HL-60/S4 (cell line): ENCODE measurements around the gene VWCE.
"Not testable (repeated sequence)": the region's sequence is repeated elsewhere in the genome, so short reads cannot be mapped to it uniquely, and the experiment has no call there.

Source experiments
- in situ Hi-C: fragments of 300-500 bp; cut with MboI; formaldehyde crosslinking; loops from 2 replicates; pipeline ENCODE4 v1.14.3; 2022; ENCODE audit warnings: low sequenced_read_pairs

The VWCE gene

DNA sequence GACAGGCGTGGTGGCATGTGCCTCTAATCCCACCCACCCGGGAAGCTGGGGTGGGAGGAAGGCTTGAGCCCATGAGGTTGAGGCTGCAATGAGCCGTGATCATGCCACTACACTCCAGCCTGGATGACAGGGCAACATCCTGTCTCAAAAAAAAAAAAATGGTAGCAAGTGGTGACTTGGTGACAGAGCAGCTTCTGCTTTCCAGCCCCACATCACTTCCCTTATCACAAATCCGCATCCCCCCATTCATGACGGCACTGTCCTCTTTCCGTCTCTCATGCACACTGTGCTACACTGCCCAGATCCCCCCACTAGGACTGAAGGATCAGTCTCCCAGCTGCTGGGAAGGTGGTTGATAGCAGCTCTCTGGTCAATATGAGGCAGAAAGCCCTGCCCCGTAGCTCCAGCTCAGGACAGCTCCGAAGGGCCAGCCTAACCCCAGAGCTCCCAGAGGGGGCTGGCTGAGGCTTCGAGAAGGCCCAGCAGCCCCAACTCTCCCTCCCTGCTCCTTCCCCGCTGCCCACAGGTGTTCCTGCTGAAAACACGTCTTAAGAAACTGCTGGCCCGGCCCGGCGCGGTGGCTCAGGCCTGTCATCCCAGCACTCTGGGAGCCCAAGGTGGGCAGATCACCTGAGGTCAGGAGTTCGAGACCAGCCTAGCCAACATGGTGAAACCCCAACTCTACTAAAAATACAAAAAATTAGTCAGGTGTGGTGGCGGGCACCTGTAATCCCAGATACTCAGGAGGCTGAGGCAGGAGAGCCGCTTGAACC, 38.2 kb downstream of the VWCE start:
- in situ Hi-C loops = no loop called here

DNA sequence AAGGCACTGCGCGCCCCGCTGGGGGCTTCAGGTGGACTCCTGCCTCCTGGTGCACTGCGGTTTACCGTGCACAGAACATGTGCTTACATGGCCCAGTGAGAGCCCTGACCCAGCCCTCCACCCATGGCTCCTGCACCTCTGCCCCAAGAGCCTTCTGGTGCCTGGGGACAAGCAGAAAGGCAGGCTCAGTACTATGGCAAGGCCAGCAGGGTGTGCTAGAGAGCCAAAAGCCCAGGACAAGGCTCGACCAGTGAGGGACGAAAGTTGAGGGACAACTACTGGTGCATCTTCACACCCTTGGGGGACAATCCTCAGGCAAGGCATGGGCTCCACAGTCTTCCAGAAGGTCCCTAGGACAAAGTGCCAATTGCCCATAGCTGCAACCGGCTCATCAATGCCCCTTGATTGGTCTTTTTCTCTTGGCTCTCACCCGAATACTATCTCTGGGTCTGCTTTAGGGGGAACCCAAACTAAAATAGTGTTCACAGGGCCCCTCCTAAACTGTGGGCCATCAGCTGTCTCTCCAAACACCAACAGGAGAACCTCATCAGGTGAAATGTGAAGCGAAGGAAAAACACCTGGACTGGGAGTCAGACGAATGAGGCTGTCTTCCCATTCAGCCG, 40.6 kb downstream of the VWCE start:
- in situ Hi-C loops = no loop called here

DNA sequence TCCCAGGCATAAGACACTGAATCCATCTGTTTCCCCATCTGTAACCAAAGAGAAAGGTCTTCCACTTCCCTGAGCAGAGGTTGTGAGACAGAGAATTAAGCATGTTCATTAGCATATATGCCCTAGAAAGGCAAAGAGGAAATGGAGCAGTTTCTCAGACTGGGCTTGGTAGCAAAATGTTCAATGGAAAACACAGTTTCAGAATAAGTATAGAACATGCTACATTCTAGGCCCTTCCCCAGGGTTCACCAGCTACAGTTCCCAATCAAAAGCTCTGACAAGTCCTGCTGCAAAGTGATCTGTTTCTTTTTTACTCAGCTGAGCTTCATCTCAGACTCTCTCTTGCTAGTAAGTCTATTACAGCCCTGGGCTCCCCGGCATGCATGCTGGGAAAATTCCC, 42.8 kb downstream of the VWCE start:
- in situ Hi-C loops = not testable (repeated sequence)

DNA sequence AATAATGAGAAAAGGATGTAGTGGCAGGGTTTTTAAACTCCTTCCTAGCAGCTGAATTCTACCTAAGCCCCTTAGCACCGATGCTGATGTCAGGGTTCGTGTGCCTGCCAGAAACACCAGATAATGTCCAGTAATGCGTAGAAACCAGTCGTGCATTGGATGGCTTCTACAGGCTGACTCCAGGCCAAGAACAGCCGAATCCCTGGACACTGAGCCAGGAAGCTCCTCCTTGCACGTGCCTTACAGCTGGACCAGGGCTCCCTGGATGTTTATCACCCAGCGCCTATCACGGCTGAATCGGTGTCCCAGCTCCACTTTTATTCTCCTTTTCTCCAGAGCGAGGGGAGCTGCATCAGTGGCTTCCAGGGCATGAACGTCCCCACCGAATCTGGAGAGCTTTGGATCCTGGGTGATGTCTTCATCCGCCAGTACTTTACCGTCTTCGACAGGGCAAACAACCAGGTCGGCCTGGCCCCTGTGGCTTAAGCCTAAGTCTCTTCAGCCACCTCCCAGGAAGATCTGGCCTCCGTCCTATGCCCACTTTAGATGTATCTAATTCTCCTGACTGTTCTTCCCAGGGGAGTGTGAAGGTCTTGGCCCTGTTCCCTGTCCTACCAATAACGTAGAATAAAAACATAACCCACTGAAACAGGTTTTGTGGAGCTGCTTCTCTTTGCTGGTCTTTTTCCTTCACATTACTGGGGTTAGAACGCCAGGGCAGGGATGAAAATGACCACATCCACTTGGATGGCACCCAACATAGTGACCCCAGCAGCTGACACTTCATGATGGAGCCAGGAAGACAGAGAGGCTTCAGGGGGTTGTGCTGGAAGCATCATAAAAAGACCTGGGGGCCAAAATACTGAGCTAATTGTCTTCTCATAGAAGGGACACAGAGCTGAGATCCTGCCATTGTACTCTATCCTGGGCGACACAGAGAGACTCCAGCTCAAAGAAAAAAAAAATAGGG, 44.0 kb downstream of the VWCE start:
- in situ Hi-C loops = not testable (repeated sequence)

DNA sequence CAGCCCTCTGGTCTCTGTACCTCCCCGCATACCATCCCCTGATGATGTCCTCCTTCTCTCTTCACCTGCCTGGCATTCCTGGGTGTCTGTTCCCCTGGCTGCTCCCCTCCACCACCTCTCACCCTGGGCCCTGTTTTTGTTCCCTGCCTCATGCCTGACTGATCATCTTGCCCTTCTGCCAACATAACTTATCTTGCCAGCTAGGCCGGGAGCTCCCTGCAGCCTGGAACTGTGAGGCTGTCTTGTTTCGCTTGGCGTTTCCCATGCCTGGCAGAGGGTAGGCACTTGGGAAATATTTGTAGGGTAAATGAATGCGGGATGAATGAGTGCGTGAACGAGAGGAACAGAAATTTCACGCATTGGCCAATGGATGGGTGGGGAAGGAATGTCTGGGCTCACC, 45.9 kb downstream of the VWCE start:
- in situ Hi-C loops = not testable (repeated sequence)

DNA sequence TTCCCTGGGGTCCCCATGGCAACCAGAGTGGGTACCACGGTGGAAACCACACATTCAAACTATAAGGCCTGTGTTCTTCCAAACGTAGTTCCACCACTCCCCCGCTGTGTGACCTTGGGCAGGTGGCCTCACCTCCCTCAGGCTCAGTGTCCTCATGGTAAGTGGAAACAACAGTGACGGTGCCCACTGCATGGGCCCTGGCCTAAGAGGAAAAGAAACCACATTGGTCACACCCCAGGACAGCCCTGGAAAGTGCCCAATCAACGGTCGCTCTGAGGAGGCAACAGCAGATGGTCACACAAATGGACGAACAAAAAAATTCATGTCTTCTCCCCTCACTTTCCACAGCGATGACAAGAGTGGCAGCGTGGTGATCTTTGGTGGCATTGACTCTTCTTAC, 47.0 kb downstream of the VWCE start:
- in situ Hi-C loops = not testable (repeated sequence)

DNA sequence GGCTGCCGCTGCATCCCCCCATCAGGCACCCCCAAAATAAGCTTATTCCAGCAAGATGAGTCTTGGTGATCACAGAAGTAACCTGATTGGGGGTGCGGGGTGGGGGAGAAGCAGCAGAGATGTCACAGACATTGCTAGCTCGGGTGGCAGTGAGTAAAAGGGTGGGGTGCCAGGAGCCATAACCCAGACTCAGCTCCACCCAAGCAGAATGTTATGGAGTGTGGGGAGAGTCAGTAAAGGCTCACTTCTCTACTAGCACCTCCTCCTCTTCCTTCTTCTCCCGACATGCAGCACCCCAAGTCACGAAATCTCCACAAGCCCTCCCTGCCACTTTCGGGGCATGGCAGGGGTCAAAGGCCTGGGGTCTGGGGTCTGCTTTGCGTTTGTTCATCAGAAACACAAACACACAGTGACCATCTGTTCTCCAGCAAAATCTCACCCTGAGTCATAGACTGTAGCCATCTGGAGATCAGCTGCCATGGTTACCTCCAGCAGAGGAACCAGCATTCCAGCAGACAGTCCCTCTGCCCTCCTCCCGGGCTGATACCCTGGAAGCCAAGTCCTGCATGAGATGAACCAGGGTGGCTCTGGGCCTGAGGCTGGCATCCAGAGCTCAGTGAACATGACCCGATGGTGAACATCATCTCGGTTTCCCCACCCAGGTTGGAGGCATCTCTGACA, 49.7 kb downstream of the VWCE start:
- in situ Hi-C loops = not testable (repeated sequence)

DNA sequence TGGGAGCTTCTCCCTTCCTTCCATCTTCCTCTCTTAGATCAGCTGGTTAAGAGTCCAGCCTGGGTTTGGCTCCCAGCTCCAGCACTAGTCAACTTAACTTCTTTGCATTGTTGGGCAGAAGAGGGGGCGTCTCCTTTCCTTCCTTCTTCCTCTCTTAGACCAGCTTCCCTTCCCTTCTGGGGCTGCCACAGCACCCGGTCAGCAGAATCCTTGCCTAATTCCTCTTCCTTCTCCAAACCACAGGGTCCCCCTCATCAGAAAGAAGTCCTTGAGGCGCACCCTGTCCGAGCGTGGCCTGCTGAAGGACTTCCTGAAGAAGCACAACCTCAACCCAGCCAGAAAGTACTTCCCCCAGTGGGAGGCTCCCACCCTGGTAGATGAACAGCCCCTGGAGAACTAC, 53.6 kb downstream of the VWCE start:
- in situ Hi-C loops = not testable (repeated sequence)

DNA sequence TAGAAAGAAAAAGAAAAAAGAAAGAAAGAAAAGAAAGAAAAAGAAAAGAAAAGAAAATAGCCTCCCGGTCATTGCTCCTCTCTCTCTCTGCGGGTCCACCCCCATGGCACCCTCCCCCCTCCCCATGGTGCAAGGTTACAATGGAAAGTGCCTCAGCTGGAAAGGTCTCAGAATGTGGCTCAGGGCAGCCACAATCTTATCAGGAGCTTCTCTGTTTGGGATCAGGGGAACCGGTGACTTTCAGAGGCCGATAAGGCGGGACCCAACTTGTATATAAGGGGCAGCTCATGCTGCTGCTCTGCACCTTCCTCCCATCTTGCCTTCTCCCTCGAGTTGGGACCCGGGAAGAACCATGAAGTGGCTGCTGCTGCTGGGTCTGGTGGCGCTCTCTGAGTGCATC, 54.2 kb downstream of the VWCE start, which contains the start of gene PGA5:
Gene PGA5, plus strand, starts transcription at position 301 of the 400 bp plus-strand sequence. Its CDS starts 52 bp downstream, at position 353.
- in situ Hi-C loops = not testable (repeated sequence)

DNA sequence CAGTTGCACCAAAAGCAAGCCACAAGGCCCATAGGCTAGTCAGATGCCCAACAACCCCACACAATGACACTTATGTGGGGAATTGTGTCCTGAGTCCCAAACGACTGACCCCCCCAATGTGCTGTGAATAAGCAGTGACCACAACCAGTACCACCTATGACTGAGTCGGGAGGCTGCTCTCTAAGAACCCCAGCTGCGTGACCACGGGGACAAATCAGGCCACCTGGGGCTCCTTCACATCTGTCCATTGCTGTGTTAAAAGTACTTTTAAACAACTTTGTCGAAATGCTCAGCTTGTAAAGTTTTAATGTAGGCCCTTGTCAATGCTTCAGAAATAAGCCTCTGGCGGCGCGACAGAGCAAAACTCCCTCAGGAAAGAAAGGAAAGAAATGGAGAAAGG, 54.8 kb downstream of the VWCE start:
- in situ Hi-C loops = not testable (repeated sequence)

DNA sequence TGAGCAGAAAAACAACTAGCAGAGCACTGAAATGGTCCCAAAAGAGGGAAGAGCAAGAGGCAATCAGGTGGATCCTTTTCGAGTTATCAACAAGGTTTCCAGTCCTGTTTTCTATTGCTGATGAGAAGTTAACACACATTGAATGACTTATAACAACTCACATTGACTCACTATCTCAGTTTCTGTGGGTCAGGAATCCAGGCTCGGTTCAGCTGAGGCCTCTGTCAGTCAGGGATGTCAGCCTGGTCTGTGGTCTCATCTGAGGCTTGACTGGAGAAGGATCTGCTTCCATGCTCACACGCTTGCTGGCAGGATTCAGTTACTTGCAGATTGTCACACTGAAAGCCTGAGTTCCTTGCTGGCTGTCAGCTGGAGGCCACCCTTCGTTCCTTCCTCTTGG, 58.0 kb downstream of the VWCE start:
- in situ Hi-C loops = not testable (repeated sequence)

DNA sequence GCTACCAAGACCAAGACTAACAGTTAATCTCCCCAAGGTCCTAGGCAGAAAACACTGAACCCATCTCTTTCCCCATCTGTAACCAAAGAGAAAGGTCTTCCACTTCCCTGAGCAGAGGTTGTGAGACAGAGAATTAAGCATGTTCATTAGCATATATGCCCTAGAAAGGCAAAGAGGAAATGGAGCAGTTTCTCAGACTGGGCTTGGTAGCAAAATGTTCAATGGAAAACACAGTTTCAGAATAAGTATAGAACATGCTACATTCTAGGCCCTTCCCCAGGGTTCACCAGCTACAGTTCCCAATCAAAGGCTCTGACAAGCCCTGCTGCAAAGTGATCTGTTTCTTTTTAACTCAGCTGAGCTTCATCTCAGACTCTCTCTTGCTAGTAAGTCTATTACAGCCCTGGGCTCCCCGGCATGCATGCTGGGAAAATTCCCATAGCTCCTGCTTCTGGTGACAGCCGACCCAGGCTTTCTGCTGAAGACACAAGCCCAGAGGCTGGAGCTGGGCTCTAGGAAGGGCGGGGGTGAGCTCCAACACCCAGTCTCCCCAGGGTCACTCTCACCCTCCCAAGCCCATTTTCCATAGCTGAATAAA, 62.5 kb downstream of the VWCE start:
- in situ Hi-C loops = not testable (repeated sequence)

DNA sequence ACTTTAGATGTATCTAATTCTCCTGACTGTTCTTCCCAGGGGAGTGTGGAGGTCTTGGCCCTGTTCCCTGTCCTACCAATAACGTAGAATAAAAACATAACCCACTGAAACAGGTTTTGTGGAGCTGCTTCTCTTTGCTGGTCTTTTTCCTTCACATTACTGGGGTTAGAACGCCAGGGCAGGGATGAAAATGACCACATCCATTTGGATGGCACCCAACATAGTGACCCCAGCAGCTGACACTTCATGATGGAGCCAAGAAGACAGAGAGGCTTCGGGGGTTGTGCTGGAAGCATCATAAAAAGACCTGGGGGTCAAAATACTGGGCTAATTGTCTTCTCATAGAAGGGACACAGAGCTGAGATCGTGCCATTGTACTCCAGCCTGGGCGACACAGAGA, 63.5 kb downstream of the VWCE start:
- in situ Hi-C loops = not testable (repeated sequence)

DNA sequence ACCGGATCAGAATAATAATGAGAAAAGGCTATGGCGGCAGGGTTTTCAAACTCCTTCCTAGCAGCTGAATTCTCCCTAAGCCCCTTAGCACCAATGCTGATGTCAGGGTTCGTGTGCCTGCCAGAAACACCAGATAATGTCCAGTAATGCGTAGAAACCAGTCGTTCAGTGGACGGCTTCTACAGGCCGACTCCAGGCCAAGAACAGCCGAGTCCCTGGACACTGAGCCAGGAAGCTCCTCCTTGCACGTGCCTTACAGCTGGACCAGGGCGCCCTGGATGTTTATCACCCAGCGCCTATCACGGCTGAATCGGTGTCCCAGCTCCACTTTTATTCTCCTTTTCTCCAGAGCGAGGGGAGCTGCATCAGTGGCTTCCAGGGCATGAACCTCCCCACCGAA, 64.1 kb downstream of the VWCE start:
- in situ Hi-C loops = not testable (repeated sequence)

DNA sequence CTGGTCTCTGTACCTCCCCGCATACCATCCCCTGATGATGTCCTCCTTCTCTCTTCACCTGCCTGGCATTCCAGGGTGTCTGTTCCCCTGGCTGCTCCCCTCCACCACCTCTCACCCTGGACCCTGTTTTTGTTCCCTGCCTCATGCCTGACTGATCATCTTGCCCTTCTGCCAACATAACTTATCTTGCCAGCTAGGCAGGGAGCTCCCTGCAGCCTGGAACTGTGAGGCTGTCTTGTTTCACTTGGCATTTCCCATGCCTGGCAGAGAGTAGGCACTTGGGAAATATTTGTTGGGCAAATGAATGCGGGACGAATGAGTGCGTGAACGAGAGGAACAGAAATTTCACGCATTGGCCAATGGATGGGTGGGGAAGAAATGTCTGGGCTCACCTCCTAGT, 65.7 kb downstream of the VWCE start:
- in situ Hi-C loops = not testable (repeated sequence)

DNA sequence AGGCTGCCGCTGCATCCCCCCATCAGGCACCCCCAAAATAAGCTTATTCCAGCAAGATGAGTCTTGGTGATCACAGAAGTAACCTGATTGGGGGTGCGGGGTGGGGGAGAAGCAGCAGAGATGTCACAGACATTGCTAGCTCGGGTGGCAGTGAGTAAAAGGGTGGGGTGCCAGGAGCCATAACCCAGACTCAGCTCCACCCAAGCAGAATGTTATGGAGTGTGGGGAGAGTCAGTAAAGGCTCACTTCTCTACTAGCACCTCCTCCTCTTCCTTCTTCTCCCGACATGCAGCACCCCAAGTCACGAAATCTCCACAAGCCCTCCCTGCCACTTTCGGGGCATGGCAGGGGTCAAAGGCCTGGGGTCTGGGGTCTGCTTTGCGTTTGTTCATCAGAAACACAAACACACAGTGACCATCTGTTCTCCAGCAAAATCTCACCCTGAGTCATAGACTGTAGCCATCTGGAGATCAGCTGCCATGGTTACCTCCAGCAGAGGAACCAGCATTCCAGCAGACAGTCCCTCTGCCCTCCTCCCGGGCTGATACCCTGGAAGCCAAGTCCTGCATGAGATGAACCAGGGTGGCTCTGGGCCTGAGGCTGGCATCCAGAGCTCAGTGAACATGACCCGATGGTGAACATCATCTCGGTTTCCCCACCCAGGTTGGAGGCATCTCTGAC, 68.5 kb downstream of the VWCE start:
- in situ Hi-C loops = not testable (repeated sequence)

DNA sequence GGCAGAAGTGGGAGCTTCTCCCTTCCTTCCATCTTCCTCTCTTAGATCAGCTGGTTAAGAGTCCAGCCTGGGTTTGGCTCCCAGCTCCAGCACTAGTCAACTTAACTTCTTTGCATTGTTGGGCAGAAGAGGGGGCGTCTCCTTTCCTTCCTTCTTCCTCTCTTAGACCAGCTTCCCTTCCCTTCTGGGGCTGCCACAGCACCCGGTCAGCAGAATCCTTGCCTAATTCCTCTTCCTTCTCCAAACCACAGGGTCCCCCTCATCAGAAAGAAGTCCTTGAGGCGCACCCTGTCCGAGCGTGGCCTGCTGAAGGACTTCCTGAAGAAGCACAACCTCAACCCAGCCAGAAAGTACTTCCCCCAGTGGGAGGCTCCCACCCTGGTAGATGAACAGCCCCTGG, 72.4 kb downstream of the VWCE start:
- in situ Hi-C loops = not testable (repeated sequence)

DNA sequence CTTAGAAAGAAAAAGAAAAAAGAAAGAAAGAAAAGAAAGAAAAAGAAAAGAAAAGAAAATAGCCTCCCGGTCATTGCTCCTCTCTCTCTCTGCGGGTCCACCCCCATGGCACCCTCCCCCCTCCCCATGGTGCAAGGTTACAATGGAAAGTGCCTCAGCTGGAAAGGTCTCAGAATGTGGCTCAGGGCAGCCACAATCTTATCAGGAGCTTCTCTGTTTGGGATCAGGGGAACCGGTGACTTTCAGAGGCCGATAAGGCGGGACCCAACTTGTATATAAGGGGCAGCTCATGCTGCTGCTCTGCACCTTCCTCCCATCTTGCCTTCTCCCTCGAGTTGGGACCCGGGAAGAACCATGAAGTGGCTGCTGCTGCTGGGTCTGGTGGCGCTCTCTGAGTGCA, 73.1 kb downstream of the VWCE start, which contains the start of gene PGA4:
Gene PGA4, plus strand, starts transcription at position 301 of the 400 bp plus-strand sequence. Its CDS starts 54 bp downstream, at position 355.
- in situ Hi-C loops = not testable (repeated sequence)

DNA sequence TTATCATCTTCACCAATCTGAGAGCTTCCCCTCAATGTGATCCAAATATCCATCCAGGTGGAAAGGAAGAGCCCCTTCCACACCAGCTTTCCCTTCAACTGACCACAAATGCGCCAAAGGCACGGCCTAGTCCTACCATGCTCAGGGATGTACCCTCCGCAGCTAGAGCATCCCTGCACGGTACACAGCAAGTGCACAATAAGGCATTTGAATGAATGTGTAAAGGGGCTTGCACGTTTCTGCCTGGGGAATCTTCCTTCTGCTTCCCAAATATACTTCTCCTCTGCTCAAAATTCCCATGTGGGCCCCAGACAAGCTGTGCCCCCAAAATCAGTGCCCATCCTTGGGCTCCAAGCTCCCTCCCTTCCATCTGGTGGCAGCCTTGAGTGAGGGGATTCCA, 76.1 kb downstream of the VWCE start:
- in situ Hi-C loops = not testable (repeated sequence)

DNA sequence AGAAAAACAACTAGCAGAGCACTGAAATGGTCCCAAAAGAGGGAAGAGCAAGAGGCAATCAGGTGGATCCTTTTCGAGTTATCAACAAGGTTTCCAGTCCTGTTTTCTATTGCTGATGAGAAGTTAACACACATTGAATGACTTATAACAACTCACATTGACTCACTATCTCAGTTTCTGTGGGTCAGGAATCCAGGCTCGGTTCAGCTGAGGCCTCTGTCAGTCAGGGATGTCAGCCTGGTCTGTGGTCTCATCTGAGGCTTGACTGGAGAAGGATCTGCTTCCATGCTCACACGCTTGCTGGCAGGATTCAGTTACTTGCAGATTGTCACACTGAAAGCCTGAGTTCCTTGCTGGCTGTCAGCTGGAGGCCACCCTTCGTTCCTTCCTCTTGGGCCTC, 76.8 kb downstream of the VWCE start:
- in situ Hi-C loops = not testable (repeated sequence)
